ENCODE measurements around the gene ANKRD65.
A peak's percentile ranks its signal among the peaks of the same experiment; 100 is the strongest.

Gene ANKRD65

GRCh38 chr1:1398677-1399186 lies 22.3 kb downstream of the ANKRD65 start:
- no peak for DNase-seq
- H3K27me3 ChIP-seq = no peaks in the 10 kb centered on the region
- no peaks in the 10 kb centered on the region for H3K9me3 ChIP-seq
- H3K36me3 ChIP-seq = peaks cover 69% of the 10 kb centered on the region
- H3K4me1 ChIP-seq = no peaks in the 10 kb centered on the region; the same call in 1 of the 2 replicates
- no peak for TF ChIP-seq CTCF (IDR thresholded peaks at IDR 0.05; ENCODE audit: low read depth, low read length)
- peak overlapping the region; percentile 87 for H3K4me3 ChIP-seq (ENCODE audit: low read depth, low read length)

GRCh38 chr1:1397839-1398523 lies 23.1 kb downstream of the ANKRD65 start:
- H3K9me3 ChIP-seq = no peaks in the 10 kb centered on the region
- H3K4me1 ChIP-seq = no peaks in the 10 kb centered on the region; the same call in 1 of the 2 replicates
- TF ChIP-seq CTCF (IDR thresholded peaks at IDR 0.05; ENCODE audit: low read depth, low read length) = no peak
- no peaks in the 10 kb centered on the region for H3K27me3 ChIP-seq
- no peak for DNase-seq
- H3K4me3 ChIP-seq (ENCODE audit: low read depth, low read length) = peak overlapping the region; percentile 87
- H3K36me3 ChIP-seq = peaks cover 71% of the 10 kb centered on the region

- DNase-seq = no peak
- no peaks in the 10 kb centered on the region for H3K9me3 ChIP-seq
- H3K36me3 ChIP-seq = peaks cover 72% of the 10 kb centered on the region
- no peaks in the 10 kb centered on the region for H3K27me3 ChIP-seq
- no peak overlapping the region for H3K4me3 ChIP-seq (ENCODE audit: low read depth, low read length)
- H3K4me1 ChIP-seq = no peaks in the 10 kb centered on the region
- no peak for TF ChIP-seq CTCF (IDR thresholded peaks at IDR 0.05; ENCODE audit: low read depth, low read length)
Observed at GRCh38 chr1:1395166-1395565, 25.9 kb downstream of the ANKRD65 start.

- peaks cover 79% of the 10 kb centered on the region for H3K36me3 ChIP-seq
Observed at GRCh38 chr1:1394116-1394515, 27.0 kb downstream of the ANKRD65 start.

GRCh38 chr1:1393428-1393827 lies 27.6 kb downstream of the ANKRD65 start:
- H3K27me3 ChIP-seq = no peaks in the 10 kb centered on the region
- H3K36me3 ChIP-seq = peaks cover 86% of the 10 kb centered on the region
- no peak for TF ChIP-seq CTCF (IDR thresholded peaks at IDR 0.05; ENCODE audit: low read depth, low read length)
- H3K4me3 ChIP-seq (ENCODE audit: low read depth, low read length) = no peak overlapping the region
- no peaks in the 10 kb centered on the region for H3K4me1 ChIP-seq
- DNase-seq = no peak
- no peaks in the 10 kb centered on the region for H3K9me3 ChIP-seq

More at GRCh38 chr1:1394116-1394515, 27.0 kb downstream of the ANKRD65 start:
- no peak overlapping the region for H3K4me3 ChIP-seq (ENCODE audit: low read depth, low read length)
- H3K27me3 ChIP-seq = no peaks in the 10 kb centered on the region
- TF ChIP-seq CTCF (IDR thresholded peaks at IDR 0.05; ENCODE audit: low read depth, low read length) = no peak
- H3K9me3 ChIP-seq = no peaks in the 10 kb centered on the region
- H3K4me1 ChIP-seq = no peaks in the 10 kb centered on the region
- DNase-seq = no peak

- no peaks in the 10 kb centered on the region for H3K27me3 ChIP-seq
- no peaks in the 10 kb centered on the region for H3K9me3 ChIP-seq
- no peak for DNase-seq
- H3K36me3 ChIP-seq = peaks cover 90% of the 10 kb centered on the region
- H3K4me3 ChIP-seq (ENCODE audit: low read depth, low read length) = no peak overlapping the region
- no peak for TF ChIP-seq CTCF (IDR thresholded peaks at IDR 0.05; ENCODE audit: low read depth, low read length)
- no peaks in the 10 kb centered on the region for H3K4me1 ChIP-seq
Observed at GRCh38 chr1:1393014-1393413, 28.1 kb downstream of the ANKRD65 start.
